Hematopoietic multipotent progenitor cell treated with erythropoietin and hydrocortisone succinate and interleukin-3 and kit ligand, for 15 days (in vitro differentiated cells): ENCODE results near the gene CTDSP1.

Source experiments
- DNase-seq: peaks from one replicate; pipeline ENCODE4 v3.0.0-alpha.2; 2015; ENCODE audit warnings: low spot score

The CTDSP1 gene

DNA sequence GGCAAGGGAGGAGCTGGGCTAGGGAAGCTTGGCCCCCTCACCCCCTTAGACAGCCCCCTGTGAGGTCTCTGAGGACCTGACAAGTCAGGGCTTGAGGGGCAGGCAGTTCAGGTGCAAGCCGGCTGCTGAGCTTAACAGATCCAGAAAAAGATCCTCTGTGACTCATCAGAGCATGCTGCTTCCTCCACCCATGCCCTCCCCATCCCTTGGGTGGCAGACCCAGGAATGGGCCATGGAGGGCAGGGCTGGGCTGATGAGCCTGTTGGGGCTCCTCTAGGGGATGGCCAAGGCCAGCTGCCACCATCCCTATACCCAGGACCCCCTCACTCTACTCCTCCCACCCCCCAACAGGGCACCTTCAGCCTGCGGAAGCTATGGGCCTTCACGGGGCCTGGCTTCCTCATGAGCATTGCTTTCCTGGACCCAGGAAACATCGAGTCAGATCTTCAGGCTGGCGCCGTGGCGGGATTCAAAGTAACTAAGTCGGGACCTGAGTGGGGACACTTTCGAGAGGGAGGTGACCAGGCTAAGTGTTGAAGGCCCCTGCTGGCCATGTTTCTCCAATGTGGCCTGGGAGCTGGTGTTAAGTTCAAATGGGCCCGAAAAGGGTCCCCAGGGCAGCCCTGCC, 15.7 kb upstream of the CTDSP1 start:
- no peak for DNase-seq

- no peak for DNase-seq
Measured at GRCh38 chr2:218384975-218385374, 14.7 kb upstream of the CTDSP1 start.

DNA sequence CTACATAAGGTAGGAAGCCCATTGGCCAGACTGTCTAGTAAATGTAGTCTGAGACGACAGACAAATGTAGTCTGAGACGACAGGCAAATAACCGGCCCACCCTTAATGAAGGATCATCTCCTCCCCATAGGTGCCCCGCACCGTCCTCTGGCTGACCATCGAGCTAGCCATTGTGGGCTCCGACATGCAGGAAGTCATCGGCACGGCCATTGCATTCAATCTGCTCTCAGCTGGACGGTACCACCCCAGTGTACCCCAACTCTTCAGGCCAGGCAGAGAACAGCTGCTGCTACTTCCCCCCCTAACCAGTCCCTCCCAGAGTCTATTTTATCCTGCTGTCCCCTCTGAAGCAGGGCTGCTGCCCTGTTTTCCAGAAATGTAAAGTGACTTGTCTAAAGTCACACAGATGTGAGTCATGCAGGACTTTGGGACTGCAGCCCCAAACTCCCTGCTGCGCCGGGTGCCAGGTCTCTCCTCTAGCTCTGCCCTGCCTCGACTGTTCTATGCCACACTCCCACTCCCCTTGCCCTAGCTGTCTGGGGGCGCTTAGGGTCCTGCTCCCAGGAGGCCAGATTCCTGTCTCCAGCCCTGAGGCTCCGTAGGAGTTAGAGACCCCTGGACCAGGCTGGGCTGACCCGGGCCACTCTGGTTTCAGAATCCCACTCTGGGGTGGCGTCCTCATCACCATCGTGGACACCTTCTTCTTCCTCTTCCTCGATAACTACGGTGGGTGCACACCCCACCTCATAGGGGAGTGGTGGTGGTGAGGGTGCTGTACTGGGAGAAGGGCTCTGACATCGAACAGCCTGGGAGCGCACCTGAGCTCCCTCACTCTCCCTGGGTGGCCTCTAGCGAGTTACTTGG, 12.9 kb upstream of the CTDSP1 start:
- DNase-seq, result no peak

DNA sequence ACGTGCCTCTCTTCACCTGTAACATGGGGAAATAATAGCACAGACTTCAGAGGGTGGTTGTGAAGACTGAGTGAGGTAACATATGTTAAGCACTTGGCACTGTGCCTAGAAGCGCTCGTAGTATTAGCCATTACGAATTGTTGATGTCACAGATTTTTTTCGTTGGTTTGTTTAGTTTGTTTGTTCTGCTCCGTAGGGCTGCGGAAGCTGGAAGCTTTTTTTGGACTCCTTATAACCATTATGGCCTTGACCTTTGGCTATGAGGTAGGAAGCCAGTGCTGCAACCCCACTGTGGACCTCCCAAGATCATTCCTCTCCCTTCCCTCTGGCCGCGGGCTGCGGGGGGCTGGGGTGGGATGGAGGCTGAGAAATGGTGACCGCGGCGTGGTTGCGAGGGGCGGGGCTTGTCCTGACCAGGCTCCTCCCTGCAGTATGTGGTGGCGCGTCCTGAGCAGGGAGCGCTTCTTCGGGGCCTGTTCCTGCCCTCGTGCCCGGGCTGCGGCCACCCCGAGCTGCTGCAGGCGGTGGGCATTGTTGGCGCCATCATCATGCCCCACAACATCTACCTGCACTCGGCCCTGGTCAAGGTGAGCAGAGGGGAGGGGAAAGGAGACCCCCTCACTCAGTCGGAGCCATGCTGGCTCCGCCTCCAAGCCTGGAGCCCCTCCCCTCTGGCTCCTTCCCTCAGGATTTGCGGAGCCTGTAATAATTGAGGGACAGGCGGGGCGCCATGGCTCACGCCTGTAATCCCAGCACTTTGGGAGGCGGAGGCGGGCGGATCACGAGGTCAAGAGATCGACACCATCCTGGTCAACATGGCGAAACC, 12.1 kb upstream of the CTDSP1 start:
- peak; percentile 18 for DNase-seq

DNA sequence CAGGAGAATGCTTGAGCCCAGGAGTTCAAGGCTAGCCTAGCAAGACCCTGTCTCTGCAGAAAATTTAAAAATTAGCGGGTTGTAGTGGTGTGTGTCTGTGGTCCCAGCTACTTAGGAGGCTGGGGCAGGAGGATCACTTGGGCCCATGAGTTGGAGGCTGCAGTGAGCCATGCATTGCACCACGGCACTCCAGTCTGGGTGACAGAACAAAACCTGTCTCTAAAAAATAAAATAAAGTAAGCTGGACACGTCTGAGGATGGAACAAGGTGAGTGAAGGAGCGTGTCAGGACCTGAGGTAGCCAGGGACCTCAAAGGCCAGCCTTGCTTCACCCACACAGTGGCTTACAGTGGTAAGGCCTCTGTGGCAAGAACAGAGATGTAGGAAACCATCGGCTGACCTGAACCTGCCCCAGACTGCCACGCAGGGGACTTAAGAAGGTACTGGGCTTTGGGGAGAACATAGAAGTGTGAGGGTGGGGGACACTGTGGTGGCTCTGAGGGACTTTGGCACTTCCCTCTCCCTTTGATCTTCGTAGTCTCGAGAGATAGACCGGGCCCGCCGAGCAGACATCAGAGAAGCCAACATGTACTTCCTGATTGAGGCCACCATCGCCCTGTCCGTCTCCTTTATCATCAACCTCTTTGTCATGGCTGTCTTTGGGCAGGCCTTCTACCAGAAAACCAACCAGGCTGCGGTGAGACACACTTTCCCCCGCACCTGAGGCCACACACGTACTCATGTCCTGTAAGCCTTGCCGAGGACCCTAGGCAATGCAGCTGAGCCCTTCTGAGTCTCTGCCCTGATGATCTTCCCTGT, 10.1 kb upstream of the CTDSP1 start:
- DNase-seq, result no peak

GRCh38 chr2:218391202-218391601, 8.5 kb upstream of the CTDSP1 start:
- no peak for DNase-seq

GRCh38 chr2:218392459-218392858, 7.2 kb upstream of the CTDSP1 start:
- DNase-seq, result no peak

GRCh38 chr2:218392891-218393462, 6.7 kb upstream of the CTDSP1 start:
- DNase-seq, result no peak

GRCh38 chr2:218393750-218394290, 5.8 kb upstream of the CTDSP1 start:
- peak; percentile 69 for DNase-seq

- no peak for DNase-seq
Measured at GRCh38 chr2:218394298-218395089, 5.2 kb upstream of the CTDSP1 start.

DNA sequence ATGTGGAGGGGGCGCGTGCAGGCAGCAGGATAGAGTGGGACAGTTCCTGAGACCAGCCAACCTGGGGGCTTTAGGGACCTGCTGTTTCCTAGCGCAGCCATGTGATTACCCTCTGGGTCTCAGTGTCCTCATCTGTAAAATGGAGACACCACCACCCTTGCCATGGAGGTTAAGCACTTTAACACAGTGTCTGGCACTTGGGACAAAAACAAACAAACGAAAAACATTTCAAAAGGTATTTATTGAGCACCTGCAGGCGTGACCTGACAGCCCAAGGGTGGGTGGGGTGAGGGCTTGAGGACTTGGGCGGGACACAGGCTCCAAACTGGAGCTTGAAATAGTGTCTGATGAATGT, 4.6 kb upstream of the CTDSP1 start:
- DNase-seq, result no peak

- DNase-seq, result peak; percentile 41
Measured at GRCh38 chr2:218395456-218395825, 4.2 kb upstream of the CTDSP1 start.

DNA sequence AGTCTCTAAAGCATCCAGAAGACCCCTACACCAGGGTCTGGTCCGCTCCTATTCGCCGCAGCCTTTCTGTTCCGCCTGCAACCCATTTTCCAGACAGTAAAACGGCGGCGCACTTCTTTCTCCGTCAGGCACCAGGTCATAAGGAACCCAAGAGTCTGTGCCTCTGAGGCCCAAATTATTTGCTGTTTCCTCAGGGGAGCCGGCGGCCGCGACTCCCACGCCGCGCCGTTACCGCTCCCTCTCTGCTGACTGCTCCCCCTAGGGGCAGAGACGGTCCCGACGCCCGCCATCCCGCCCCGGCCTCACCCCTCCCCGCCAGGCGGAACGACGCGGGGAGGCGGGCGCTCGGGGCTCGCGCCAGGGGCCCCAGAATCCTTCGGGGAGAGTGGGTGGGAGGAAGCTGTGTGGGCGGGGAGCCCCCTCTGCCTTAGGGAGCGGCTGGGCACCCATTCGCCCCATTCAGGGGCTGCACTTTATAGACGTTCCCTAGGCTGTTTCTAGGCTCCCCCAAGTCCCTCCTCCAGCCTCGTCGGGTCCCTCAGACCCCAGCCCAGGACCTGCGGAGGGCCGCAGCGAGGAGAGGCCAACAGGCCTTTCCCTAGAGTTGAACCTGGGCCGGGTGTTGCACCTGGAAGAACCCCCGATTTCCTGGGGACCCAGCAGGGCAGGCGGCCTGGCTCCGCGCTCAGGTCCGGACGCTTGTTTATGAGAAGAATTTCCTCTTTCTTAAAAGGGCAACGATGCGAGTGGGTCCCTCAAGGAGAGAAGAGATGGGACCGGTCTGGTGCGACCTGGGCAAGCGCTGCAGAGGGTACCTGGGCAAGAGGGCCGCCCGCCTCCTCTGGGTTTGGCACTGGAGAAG, 3.6 kb upstream of the CTDSP1 start:
- peak; percentile 93 for DNase-seq

DNA sequence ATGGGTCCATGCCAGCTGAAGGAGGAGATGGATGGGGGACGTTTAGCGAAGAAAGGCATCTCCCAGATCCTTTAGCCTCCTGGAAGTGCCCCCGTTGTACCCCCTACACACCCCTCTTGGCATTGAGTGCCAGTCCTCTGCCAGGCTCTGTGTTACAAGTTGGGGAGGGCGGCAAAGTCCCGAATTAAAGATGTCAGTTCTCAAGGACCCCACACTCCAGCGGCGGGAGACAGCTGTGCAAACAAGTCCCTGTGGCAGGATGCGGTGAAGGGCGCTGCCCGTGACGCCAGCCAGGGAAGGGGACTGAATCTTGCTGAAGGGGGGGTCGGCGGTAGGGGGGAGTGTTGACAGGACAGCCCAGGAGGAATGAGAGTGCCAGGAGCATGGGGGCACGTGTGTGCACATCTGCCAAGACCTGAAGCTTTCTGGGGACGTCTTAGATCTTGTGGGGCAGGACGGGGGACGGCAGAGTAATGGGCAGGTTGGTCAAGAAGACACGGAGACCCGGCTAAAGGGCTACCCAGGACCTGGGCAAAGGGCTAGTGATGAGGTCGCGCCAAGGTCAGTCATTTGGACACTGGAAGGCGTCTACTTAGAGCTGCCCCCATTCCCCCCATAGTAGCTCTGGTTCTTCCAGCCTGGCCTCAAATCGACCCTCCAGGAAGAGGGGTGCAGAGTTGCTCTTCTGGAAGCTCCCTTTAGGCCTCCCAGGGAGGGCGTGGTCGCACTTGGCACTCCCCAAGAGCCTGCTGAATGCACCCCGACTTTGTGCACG, 2.8 kb upstream of the CTDSP1 start:
- peak; percentile 72 for DNase-seq

DNA sequence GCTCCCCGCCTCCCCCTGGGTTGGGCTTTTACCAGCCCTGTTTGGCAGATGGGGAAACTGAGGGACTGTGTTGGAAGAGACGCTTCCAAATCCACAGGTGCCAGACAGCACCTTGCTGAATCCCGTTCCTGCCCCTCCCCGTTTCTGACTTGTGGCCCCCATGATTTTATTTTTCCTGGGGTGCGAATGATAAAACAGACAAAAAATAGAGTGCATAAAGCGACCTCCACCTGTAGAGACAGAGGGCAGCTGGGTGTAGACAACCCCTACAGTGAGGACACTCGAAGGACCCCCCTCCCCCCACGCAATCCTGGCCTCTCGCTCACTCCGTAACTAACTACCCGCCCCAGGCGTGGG, 2.2 kb upstream of the CTDSP1 start:
- DNase-seq, result no peak

DNA sequence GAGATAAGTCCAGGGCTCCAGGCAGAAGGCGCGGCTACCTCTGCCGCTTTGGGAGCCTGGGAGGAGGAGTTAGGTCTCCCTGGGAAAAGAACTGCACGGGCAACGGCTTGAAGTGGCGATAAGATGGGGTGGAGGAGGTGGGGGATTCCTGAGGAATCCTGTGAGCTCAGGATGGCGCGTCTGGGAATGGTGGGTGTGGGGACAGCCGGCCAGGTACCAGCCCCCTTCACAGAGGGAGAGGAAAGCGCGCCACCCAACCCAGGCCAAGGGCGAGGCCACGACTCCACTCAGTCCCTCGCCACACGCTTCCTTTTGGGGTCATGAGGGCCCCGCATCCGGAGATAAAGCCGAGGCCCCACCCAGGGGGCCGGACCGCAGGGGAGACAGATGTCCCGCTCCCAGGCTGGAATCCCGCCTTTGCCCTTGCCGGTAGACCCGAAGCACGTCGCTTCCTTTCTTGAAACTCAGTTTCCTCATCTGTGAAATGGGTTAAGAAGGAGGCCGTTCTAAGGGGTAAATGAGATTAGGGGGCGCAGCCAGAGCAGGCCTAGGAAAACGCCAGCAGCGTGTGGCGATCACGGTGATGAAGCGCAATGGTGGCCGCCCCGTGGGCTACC, 1.7 kb upstream of the CTDSP1 start:
- DNase-seq, result peak; percentile 79

GRCh38 chr2:218398437-218399390, 954 bp upstream of the CTDSP1 start:
- peak; percentile 73 for DNase-seq
